ENCODE measurements around the gene ZNF580. TPM values are rescaled to one million over a fixed set of nuclear protein-coding genes. Genes with fewer than 3 reads are reported as not detected.

Gene ZNF580
- polyA plus RNA-seq, 5 donors: 32.1 to 56.3 (median 38.3) TPM

DNA sequence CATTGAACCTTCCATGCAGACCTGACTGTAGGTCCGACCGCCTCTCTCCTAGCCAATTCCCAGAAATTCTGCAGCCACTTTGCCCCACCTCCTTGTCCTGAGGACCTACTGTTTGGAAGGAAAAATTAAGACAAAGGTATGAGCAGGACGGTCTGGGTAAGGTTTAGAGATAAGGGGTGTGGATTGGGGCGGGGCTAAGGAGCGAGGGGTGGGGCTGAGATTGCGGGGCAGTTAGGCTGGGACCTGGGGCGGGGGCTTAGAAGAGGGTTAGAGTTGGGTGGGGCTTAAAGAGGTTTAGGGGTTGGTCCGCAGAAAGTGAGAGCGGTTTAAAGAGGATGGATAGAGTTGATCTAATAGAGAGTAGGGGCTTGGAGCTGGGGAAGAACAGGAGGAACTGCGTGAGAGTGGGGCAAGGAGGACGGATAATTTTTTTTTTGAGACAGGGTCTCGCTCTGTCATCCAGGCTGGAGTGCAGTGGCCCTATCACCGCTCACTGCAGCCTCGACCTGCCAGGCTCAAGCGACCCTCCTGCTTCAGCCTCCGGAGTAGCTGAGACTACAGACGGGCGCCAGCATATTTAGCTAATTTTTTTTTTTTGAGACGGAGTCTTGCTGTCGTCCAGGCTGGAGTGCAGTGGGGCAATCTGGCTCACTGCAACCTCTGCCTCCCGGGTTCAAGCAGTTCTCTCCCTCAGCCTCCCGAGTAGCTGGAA is 37.1 kb upstream of the ZNF580 start:
- no peak for DNase-seq

GRCh38 chr19:55605207-55605636 is 35.6 kb upstream of the ZNF580 start:
- peak; percentile 95 to 97 for DNase-seq

DNA sequence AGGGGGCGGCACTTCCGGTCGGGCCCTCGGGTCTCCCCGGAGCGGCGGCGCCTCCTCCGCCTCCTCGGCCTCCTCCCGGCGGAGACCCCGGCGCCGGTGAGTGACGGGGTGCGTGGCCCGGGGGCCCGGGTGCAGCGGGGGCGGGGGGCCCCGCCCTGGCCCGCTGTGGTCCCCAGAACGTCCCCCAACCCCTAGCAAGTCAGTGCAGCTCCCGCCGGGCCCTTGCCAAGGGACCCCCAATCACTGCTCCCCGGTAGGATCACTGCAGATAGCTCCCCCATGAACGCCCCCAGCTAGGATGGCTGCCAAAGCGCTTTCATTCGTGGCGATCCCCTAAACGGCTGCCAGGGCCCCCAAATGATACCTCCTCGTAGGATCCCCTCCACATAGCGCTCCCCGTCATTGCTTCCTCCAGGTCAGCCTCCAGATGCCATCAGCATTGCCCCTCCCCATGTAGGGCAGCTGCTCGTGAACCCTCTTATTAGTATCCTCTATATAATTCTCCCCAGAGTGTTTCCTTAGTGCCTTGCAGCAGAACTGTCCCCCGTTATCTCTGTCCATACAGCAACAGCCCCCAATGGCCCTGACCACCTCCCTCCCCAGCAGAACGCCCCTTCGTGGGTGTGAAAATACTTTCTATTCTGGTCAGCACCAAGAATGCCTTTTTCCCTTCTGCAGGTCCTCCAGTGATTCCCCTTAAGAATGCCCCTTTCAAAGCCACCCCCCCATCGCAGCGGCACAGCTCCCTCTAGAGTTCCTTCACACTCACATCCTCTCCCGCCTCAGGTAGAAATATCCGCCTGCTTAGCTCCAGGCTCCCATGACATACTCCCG is 34.9 kb upstream of the ZNF580 start, which contains the start of gene ZNF865:
Gene ZNF865 (plus strand): TSS at position 11 of the 834 bp plus-strand sequence. CDS start 7,972 bp downstream, outside the sequence.
- DNase-seq: peak; percentile 62 to 68

- no peak for DNase-seq
Measured at GRCh38 chr19:55606471-55606787, 34.4 kb upstream of the ZNF580 start.

- no peak for DNase-seq
Measured at GRCh38 chr19:55606817-55607216, 34.0 kb upstream of the ZNF580 start.

DNA sequence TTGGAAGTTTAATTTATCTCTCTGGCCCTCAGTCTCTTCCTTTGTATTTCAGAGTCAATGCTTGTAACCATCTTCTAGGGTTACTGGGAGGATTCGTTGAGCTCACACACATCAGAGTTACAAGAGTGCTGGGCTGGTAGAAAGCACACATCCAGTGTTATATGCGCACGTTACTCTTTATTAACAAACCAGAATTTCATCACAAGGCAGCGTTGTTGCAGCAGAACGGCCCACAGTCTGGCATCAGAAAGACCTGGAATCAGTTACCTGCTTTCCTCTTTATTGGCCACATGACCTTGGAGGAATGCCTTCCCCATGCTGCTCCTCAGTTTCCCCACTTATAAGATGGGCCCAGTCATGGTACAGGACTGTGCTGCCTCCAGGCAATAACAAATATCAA is 31.5 kb upstream of the ZNF580 start:
- no peak for DNase-seq

DNA sequence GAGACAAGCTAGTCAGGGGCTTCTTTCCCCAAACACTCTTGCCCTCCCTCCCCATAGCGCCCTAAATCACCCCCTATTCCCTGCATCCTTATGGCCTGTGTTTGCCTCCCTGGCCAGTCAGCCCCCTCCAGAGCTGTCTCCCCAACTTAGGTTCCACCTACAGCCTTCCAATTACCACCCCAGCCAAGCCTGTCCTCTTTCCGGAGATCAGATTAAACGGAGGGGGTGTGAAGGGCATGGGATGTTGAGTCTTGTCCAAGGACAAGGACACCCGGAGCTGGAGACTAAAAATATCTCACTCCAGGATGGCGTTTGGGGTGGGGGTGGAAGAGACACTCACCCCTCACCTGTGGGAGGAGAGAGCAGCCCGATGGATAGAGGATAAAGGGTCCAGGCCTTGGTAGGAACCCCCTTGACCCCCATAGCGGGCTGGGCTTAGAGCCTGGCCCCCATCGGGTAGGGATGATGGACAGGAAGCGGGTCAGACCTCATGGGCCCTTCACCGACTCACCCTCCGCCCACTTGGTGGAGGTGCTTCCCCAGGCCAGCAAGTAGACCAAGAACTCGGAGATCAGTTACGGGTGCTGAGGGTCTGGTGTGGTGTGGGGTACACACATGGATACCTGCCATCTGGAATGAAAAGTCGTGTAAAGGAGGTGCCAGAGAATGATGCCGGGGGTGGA is 29.4 kb upstream of the ZNF580 start:
- no peak for DNase-seq

DNA sequence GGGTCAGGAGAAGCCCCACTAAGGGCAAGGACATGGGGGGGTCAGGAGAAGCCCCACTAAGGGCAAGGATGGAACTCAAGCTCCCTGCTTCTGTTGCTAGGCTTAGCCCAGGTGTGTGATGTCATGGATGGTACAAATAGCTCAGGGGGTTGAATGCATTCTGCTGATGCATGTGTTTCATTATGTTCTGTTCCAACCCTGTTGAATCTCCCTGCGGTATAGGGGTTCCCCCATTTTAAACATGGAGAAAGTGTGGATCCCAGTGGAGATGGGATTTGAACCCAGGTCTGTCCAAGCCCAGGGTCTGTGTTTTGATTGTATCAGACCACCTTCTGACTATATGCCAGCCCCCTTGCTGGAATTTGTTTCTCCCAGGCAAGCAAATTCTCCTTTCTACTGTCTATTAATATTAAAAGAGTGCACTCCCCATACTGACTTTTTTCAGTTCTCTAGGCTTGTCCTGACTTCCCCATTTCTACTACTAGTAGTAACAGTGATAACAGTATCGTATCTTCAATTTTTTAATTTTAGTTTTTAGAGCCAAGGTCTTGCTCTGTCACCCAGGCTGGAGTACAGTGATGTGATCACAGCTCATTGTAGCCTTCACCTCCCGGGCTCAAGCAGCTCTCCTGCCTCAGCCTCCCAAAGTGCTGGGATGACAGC is 28.7 kb upstream of the ZNF580 start:
- no peak for DNase-seq

DNA sequence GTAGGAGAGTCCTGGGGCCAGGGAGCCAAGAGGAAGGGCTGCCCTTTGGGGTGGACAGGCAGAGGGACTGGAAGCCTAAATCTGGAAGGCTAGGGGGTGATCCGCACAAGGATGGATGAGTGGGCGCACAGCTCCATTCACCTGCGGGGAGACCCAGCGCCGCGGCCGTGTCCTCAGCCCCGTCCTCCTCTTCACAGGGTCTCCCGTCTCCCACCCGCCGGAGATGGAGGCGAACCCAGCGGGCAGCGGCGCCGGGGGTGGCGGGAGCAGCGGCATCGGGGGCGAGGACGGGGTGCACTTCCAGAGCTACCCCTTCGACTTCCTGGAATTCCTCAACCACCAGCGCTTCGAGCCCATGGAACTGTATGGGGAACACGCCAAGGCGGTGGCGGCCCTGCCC is 27.4 kb upstream of the ZNF580 start:
- no peak for DNase-seq

DNA sequence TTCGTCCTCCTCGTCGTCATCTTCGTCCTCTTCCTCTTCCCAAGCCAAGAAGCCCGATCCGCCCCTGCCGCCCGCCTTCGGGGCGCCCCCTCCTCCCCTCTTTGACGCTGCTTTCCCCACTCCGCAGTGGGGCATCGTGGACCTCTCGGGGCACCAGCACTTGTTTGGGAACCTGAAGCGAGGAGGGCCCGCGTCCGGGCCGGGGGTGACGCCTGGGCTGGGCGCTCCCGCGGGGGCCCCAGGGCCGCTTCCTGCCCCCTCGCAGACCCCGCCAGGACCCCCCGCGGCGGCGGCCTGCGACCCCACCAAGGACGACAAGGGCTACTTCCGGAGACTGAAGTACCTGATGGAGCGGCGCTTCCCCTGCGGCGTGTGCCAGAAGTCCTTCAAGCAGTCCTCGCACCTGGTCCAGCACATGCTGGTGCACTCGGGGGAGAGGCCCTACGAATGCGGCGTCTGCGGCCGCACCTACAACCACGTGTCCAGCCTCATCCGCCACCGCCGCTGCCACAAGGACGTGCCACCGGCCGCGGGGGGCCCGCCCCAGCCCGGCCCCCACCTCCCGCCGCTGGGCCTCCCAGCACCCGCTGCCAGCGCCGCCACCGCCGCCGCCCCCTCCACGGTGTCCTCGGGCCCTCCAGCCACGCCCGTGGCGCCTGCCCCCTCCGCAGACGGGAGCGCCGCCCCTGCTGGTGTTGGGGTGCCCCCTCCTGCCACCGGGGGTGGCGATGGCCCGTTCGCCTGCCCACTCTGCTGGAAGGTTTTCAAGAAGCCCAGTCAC is 26.7 kb upstream of the ZNF580 start:
- DNase-seq: no peak

GRCh38 chr19:55614711-55615542 is 25.9 kb upstream of the ZNF580 start:
- DNase-seq: no peak

DNA sequence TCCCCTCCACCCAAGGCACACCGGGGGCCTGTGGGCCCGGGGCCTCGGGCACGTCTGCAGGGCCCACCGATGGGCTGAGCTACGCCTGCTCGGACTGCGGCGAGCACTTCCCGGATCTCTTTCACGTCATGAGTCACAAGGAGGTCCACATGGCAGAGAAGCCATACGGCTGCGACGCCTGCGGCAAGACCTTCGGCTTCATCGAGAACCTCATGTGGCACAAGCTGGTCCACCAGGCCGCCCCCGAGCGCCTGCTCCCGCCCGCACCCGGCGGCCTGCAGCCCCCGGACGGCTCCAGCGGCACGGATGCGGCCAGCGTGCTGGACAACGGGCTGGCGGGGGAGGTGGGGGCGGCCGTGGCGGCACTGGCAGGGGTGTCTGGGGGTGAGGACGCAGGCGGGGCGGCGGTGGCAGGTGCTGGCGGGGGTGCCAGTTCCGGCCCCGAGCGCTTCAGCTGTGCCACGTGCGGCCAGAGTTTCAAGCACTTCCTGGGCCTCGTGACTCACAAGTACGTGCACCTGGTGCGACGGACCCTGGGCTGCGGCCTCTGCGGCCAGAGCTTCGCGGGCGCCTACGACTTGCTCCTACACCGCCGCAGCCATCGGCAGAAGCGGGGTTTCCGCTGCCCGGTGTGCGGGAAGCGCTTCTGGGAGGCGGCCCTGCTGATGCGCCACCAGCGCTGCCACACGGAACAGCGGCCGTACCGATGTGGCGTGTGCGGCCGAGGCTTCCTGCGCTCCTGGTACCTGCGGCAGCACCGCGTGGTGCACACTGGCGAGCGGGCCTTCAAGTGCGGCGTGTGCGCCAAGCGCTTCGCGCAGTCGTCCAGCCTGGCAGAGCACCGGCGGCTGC is 25.0 kb upstream of the ZNF580 start:
- DNase-seq: no peak

DNA sequence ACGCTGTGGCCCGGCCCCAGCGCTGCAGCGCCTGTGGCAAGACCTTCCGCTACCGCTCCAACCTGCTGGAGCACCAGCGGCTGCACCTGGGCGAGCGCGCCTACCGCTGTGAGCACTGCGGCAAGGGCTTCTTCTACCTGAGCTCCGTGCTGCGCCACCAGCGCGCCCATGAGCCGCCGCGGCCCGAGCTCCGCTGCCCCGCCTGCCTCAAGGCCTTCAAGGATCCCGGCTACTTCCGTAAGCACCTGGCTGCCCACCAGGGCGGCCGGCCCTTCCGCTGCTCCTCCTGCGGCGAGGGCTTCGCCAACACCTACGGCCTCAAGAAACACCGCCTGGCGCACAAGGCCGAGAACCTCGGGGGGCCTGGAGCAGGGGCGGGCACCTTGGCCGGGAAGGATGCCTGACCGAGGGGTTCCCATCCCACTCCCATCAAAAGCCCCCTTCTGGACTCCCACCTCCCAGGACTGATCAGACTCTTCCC is 24.4 kb upstream of the ZNF580 start:
- DNase-seq: no peak

DNA sequence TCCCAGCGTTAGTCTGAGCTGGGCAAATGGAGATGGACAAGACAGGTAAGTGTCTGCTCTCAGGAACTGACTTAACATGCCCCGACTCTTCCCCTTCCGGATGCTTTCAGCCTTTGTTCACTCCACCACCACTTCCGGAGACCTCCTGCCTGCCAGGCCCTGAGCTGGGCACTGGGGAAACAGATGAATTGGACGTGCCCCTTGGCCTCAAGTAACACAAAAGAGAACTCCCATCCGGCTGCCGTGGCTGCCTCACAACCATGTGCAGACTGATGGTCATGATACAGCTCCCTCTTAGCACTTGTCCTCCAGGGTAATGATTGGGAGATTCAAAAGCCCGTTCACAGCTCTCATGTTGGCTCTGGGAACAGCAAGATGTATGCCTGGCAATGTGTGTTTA is 23.4 kb upstream of the ZNF580 start:
- no peak for DNase-seq

DNA sequence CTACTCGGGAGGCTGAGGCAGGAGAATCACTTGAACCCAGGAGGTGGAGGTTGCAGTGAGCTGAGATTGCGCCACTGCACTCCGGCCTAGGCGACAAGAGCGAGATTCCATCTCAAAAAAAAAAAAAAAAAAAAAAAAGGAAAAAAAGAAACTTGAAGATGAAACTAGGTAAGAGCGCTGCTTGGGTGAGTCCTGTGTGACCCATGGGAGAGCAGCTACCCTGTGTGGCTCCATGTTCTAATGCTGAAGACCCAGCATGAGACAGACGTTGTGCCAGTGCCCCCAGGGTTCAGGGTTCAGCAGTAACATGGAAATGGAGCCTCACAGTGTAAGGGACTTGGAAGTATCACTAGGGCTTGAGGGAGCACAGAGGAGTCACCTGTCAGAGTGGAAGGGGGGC is 22.4 kb upstream of the ZNF580 start:
- DNase-seq: no peak

DNA sequence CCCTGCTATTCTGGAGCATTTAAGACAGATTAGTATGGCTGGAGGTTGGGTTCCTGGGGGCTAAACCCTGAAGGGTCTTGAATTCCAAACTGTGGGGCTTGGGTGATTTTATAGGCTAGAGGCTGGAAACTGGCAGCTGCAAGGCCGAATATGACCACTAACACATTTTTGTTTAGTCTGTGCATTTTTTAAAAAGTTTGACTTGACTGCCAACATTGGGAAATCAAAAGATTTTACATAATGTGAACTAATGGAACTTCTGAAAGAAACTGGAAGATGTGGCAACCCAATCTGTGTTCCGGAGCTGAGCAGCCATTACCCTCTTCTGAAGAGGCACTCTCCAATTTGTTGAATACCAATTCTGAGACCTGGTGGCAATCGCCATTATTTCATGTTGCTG is 21.5 kb upstream of the ZNF580 start:
- DNase-seq: peak in 1 of 2 donors; percentile 60

- DNase-seq: no peak
Measured at GRCh38 chr19:55620410-55621204, 20.2 kb upstream of the ZNF580 start.

DNA sequence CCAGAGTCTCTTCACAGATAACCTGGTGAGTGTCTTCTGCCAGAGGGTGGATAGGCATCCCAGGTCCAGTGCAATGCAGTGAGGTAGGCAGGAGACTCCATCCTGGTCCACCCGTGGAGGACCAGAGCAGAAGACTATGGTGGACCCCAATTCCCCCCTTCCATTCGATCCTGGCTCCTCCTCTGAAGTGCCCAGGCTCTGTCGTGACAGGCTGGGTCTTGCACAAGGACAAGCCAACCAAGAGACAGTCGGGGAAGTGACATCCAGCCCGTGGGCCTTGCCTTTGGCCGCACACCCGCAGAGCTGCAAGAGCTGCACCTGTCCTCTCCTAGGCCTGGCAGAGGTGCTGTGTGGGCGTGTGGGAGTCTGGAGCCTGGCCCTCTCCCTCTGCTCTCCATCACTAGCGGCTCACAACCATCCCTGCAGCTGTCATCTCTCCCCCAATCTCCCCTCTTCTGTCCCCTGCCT is 19.6 kb upstream of the ZNF580 start:
- no peak for DNase-seq
